BLaER1 (cell line): ENCODE data around the gene PLA2G6.
A peak's percentile ranks its signal among the peaks of the same experiment; 100 is the strongest.

Source experiments
- H3K27ac ChIP-seq: shearing (Covaris generic); formaldehyde crosslinking; 2 replicates; pipeline ENCODE4 v1.8.1; 2022
- H3K27me3 ChIP-seq: shearing (Covaris generic); formaldehyde crosslinking; 2 replicates; pipeline ENCODE4 v1.8.1; 2022
- H3K36me3 ChIP-seq: shearing (Covaris generic); formaldehyde crosslinking; 2 replicates; pipeline ENCODE4 v1.8.1; 2022
- H3K4me1 ChIP-seq: shearing (Covaris generic); formaldehyde crosslinking; 2 replicates; pipeline ENCODE4 v1.8.1; 2022
- H3K4me2 ChIP-seq: shearing (Covaris generic); formaldehyde crosslinking; 2 replicates; pipeline ENCODE4 v1.8.1; 2022
- H3K4me3 ChIP-seq: shearing (Covaris generic); formaldehyde crosslinking; 2 replicates; pipeline ENCODE4 v1.8.1; 2022
- H3K9ac ChIP-seq: shearing (Covaris generic); formaldehyde crosslinking; 2 replicates; pipeline ENCODE4 v1.8.1; 2022
- H3K9me3 ChIP-seq: shearing (Covaris generic); formaldehyde crosslinking; 2 replicates; pipeline ENCODE4 v1.8.1; 2022
- H4K20me1 ChIP-seq: shearing (Covaris generic); formaldehyde crosslinking; 2 replicates; pipeline ENCODE4 v1.8.1; 2022
- Cebpa-rat ChIP-seq: shearing (Covaris generic); IDR thresholded peaks from 2 replicates; pipeline ENCODE4 v1.8.1; 2022

Gene PLA2G6

GRCh38 chr22:38089474-38089851, 92.2 kb downstream of the PLA2G6 start:
- H3K4me2 ChIP-seq: no peak overlapping the region
- H3K9ac ChIP-seq: no peak overlapping the region
- H3K9me3 ChIP-seq: no peaks in the 10 kb centered on the region
- H3K27me3 ChIP-seq: no peaks in the 10 kb centered on the region
- peaks cover 4% of the 10 kb centered on the region; the same call in 1 of the 2 replicates for H3K36me3 ChIP-seq
- no peak for TF ChIP-seq Cebpa-rat
- H3K27ac ChIP-seq: no peak overlapping the region
- no peaks in the 10 kb centered on the region for H4K20me1 ChIP-seq
- no peaks in the 10 kb centered on the region for H3K4me1 ChIP-seq
- no peak overlapping the region for H3K4me3 ChIP-seq

- Histone ChIP-seq H3K9me3 (no peaks in the 10 kb centered on the region), H3K27me3 (peaks cover 2% of the 10 kb centered on the region), H3K36me3 (peaks cover under 1% of the 10 kb centered on the region; the same call in 1 of the 2 replicates), H3K27ac (no peak overlapping the region), H3K9ac (no peak overlapping the region), H3K4me2 (no peak overlapping the region), H3K4me1 (no peaks in the 10 kb centered on the region), H4K20me1 (no peaks in the 10 kb centered on the region), H3K4me3 (no peak overlapping the region)
- TF ChIP-seq Cebpa-rat: no peak
Measured at GRCh38 chr22:38088629-38089473, 92.8 kb downstream of the PLA2G6 start.

GRCh38 chr22:38087855-38088254, 93.8 kb downstream of the PLA2G6 start:
- Histone ChIP-seq H3K4me3 (no peak overlapping the region), H4K20me1 (no peaks in the 10 kb centered on the region), H3K9me3 (no peaks in the 10 kb centered on the region), H3K27me3 (peaks cover 12% of the 10 kb centered on the region), H3K9ac (no peak overlapping the region), H3K4me1 (0 out of 2 replicates have a peak, but pooled peaks cover 4% of the 10 kb centered on the region), H3K36me3 (no peaks in the 10 kb centered on the region), H3K27ac (no peak overlapping the region), H3K4me2 (no peak overlapping the region)
- TF ChIP-seq Cebpa-rat: no peak

GRCh38 chr22:38086942-38087341, 94.7 kb downstream of the PLA2G6 start:
- TF ChIP-seq Cebpa-rat: no peak

GRCh38 chr22:38086001-38086845, 95.4 kb downstream of the PLA2G6 start:
- Histone ChIP-seq H3K4me3 (no peak overlapping the region), H3K4me1 (peaks cover 20% of the 10 kb centered on the region), H3K9me3 (no peaks in the 10 kb centered on the region), H3K27ac (no peak overlapping the region), H3K4me2 (no peak overlapping the region), H3K9ac (no peak overlapping the region), H3K27me3 (peaks cover 28% of the 10 kb centered on the region), H3K36me3 (no peaks in the 10 kb centered on the region), H4K20me1 (peaks cover 8% of the 10 kb centered on the region; the same call in 1 of the 2 replicates)
- TF ChIP-seq Cebpa-rat: no peak

More at GRCh38 chr22:38086942-38087341, 94.7 kb downstream of the PLA2G6 start:
- Histone ChIP-seq H3K9ac (no peak overlapping the region), H3K36me3 (no peaks in the 10 kb centered on the region), H3K4me3 (no peak overlapping the region), H3K27me3 (peaks cover 21% of the 10 kb centered on the region), H3K9me3 (no peaks in the 10 kb centered on the region), H3K27ac (no peak overlapping the region), H4K20me1 (peaks cover 2% of the 10 kb centered on the region; the same call in 1 of the 2 replicates), H3K4me2 (no peak overlapping the region), H3K4me1 (peaks cover 13% of the 10 kb centered on the region)

- peaks cover 36% of the 10 kb centered on the region for H3K27me3 ChIP-seq
- no peak overlapping the region for H3K4me3 ChIP-seq
- no peak overlapping the region for H3K27ac ChIP-seq
- H3K9me3 ChIP-seq: no peaks in the 10 kb centered on the region
- no peak overlapping the region for H3K9ac ChIP-seq
- H3K4me1 ChIP-seq: peaks cover 27% of the 10 kb centered on the region
- peaks cover 8% of the 10 kb centered on the region; the same call in 1 of the 2 replicates for H4K20me1 ChIP-seq
- no peaks in the 10 kb centered on the region for H3K36me3 ChIP-seq
- no peak for TF ChIP-seq Cebpa-rat
- no peak overlapping the region for H3K4me2 ChIP-seq
Measured at GRCh38 chr22:38085501-38085900, 96.1 kb downstream of the PLA2G6 start.

GRCh38 chr22:38085056-38085455, 96.6 kb downstream of the PLA2G6 start:
- Histone ChIP-seq H3K4me3 (no peak overlapping the region), H3K9me3 (no peaks in the 10 kb centered on the region), H3K4me2 (no peak overlapping the region), H3K4me1 (peaks cover 29% of the 10 kb centered on the region), H3K27me3 (peaks cover 40% of the 10 kb centered on the region), H3K27ac (no peak overlapping the region), H4K20me1 (peaks cover 8% of the 10 kb centered on the region; the same call in 1 of the 2 replicates), H3K36me3 (no peaks in the 10 kb centered on the region), H3K9ac (no peak overlapping the region)
- TF ChIP-seq Cebpa-rat: no peak

- no peak for TF ChIP-seq Cebpa-rat
- no peak within 1 kb of the TSS for H3K9ac ChIP-seq
- H3K4me1 ChIP-seq: peaks cover 35% of the 10 kb centered on the region
Measured at GRCh38 chr22:38083931-38084631, 97.5 kb downstream of the PLA2G6 start, which contains the start of gene SLC16A8. SLC16A8 (minus strand) TSS chr22:38084184; CDS start chr22:38082873, 1,311 bp downstream.

GRCh38 chr22:38082986-38083710, 98.5 kb downstream of the PLA2G6 start:
- Histone ChIP-seq H3K27me3 (peaks cover 49% of the 10 kb centered on the region), H3K9ac (no peak overlapping the region), H4K20me1 (peaks cover 8% of the 10 kb centered on the region; the same call in 1 of the 2 replicates), H3K4me3 (no peak overlapping the region), H3K4me2 (peak overlapping the region; percentile 61), H3K36me3 (no peaks in the 10 kb centered on the region), H3K4me1 (peaks cover 44% of the 10 kb centered on the region), H3K27ac (no peak overlapping the region), H3K9me3 (no peaks in the 10 kb centered on the region)
- TF ChIP-seq Cebpa-rat: no peak

More at GRCh38 chr22:38083931-38084631, 97.5 kb downstream of the PLA2G6 start, which contains the start of gene SLC16A8:
- no peaks in the 10 kb centered on the region for H3K36me3 ChIP-seq
- no peak within 1 kb of the TSS for H3K27ac ChIP-seq
- H3K27me3 ChIP-seq: peaks cover 49% of the 10 kb centered on the region
- no peak within 1 kb of the TSS for H3K4me3 ChIP-seq
- peaks cover 8% of the 10 kb centered on the region; the same call in 1 of the 2 replicates for H4K20me1 ChIP-seq
- H3K4me2 ChIP-seq: peak within 1 kb of the TSS; percentile 61
- no peaks in the 10 kb centered on the region for H3K9me3 ChIP-seq
